ENCODE data around the gene SLC37A1. TPM values are rescaled to one million over a fixed set of nuclear protein-coding genes. Genes with fewer than 3 reads are reported as not detected.
"Not testable (repeated sequence)": the region's sequence is repeated elsewhere in the genome, so short reads cannot be mapped to it uniquely, and the experiment has no call there.

Gene SLC37A1
- total RNA-seq, 1 donor from 2014 or later, result 24.5 TPM

DNA sequence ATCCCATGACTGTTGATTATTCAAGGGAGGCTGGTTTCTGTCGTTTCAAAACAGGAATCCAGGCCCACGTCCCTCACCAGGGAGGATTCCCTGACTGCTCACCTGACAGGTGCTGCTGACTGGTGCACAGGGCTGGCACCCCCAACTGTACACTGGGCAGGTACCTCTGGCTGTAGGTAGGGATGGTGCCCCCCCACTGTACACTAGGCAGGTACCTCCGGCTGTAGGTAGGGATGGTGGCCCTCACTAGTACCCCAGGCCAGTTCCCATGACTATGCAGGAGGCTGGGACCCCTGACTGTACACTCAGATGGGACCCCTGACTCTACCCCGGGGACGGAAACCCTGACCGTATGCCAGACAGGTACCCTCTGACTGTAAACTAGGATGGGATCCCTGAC is 106.2 kb downstream of the SLC37A1 start:
- DNase-seq, result no peak

DNA sequence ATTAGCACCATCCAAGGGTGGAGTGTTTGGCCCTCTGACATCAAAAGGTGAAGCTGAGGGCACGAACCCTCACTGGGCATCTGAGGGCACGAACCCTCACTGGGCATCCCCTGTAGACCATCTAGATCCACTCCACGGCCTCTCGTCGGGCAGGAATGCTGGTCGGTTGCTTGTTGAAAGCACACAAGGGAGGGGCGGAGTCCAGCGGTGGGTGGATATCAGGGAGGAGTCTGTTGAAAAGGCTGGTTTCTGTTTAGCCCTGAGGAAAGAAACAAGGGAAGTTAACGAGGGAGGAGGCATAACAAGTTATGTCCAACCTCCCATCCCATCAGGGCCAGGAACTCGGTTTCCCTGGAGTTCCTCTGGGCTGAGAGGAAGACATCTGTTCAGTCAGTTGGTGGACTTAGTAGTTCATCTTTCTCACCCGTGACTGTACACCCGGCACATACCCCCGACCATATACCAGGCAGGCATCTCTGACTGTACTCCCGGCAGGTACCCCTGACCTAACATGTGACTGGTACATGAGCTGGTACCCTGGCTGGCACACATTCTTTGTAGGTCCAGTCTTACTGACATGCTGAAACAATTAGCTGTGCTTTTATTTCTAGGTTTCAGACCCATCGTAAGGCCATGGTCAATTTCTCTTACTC is 107.6 kb downstream of the SLC37A1 start:
- no peak for DNase-seq

- no peak for DNase-seq
Measured at GRCh38 chr21:42621819-42622177, 108.1 kb downstream of the SLC37A1 start.

- no peak for DNase-seq
Measured at GRCh38 chr21:42622284-42622683, 108.6 kb downstream of the SLC37A1 start.

- DNase-seq, result no peak
Measured at GRCh38 chr21:42623694-42624093, 110.0 kb downstream of the SLC37A1 start.

- no peak for DNase-seq
Measured at GRCh38 chr21:42624095-42624790, 110.6 kb downstream of the SLC37A1 start.

- no peak for DNase-seq
Measured at GRCh38 chr21:42624936-42625335, 111.3 kb downstream of the SLC37A1 start.

GRCh38 chr21:42626171-42626570 is 112.5 kb downstream of the SLC37A1 start:
- DNase-seq, result no peak

GRCh38 chr21:42627527-42628289 is 114.1 kb downstream of the SLC37A1 start:
- DNase-seq, result no peak

DNA sequence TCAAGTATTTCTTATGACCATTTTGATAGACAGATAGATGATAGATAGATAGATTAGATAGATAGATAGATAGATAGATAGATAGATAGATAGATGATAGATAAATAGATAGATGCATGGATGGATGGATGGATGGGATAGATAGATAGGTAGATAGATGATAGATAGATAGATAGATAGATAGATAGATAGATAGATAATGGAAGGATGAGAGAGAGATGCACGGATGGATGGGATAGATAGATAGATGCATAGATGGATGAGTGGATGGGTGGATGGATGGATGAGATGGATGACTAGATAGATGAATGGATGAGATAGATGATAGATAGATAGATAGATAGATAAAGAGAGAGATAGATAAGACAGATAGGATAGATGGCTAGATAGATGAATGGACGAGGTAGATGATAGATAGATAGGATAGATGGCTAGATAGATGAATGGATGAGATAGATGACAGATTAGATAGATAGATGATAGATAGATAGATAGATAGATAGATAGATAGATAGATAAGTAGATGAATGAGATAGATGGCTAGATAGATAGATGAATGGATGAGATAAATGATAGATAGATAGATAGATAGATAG is 114.9 kb downstream of the SLC37A1 start:
- DNase-seq, result not testable (repeated sequence)

- no peak for DNase-seq
Measured at GRCh38 chr21:42629933-42630589, 116.4 kb downstream of the SLC37A1 start.

DNA sequence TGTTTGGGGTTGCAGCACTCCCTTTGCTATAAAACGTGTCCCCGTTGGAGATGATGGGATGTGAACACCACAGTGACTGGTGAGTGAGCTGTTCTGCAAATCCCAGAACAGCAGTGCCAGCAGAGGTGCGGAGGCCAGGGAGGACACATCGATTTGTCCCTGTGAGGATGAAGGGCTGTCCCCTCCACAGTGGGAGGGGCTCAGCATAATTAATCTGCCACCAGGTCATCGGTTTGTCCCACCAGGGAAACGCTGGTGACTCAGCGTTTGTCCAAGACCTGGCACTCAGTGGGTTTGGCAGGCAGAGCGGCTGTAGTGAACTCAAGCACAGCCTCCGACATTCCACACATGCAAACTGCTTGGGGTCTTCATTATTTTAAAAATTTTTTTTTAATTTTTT is 117.0 kb downstream of the SLC37A1 start:
- DNase-seq, result no peak

Other genes with a start within 250 kb of the SLC37A1 start
- gene TFF3, start 198.4 kb upstream of the SLC37A1 start, total RNA-seq, result not detected
- not detected for gene TFF2, start 162.9 kb upstream of the SLC37A1 start, total RNA-seq
- not detected for gene TFF1, start 147.3 kb upstream of the SLC37A1 start, total RNA-seq
- gene TMPRSS3, start 117.8 kb upstream of the SLC37A1 start, total RNA-seq, result not detected
- gene UBASH3A, start 110.0 kb upstream of the SLC37A1 start, total RNA-seq, result not detected
- gene RSPH1, start 17.6 kb upstream of the SLC37A1 start, total RNA-seq, result 0.16 TPM
- 16.7 TPM for gene PDE9A, start 139.8 kb downstream of the SLC37A1 start, total RNA-seq